ENCODE results near the gene TSEN2. TPM values are rescaled to one million over a fixed set of nuclear protein-coding genes. Genes with fewer than 3 reads are reported as not detected.

The TSEN2 gene
- total RNA-seq, 1 experiment from 2014 or later, result 35.5 TPM

DNA sequence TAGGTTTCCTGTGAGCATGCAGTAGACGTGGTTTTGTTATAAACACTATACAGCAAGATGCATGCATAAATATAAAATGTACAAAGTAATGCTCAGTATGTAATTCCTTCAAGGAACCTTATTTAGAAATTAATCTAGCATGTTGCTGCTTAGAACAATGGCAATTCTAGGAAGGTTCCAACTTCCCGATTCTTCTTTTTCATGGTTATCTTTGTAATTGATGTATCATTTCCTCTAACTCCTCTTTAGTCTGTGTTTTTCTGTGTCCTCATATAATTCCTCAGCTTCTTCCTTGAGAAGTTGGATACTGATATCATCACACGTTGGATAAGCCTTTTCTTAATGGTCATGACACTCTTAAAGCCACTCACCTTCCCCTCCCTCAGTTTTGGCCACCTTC, 3.5 kb downstream of the TSEN2 start:
- Histone ChIP-seq H3K27me3 (ENCODE audit: insufficient read depth, low read length) (no peaks in the 10 kb centered on the region), H3K4me3 (replicated peaks in 1 of 2; ENCODE audit: low read depth in 1 of 2, low read length in 2 of 2) (no peak overlapping the region), H3K9me3 (ENCODE audit: control insufficient read depth in 1 of 2, insufficient read depth in 1 of 2, low read depth in 1 of 2, low read length in 2 of 2) (no peaks in the 10 kb centered on the region), H3K4me1 (ENCODE audit: control insufficient read depth in 1 of 2, insufficient read depth in 2 of 2, low read length in 2 of 2) (peaks cover 9 to 20% of the 10 kb centered on the region in 2 experiments; a peak in 3 of 4 replicates), H3K27ac (ENCODE audit: low read depth, low read length) (no peak overlapping the region), H4K20me1 (ENCODE audit: insufficient read depth) (no peaks in the 10 kb centered on the region), H3K4me2 (ENCODE audit: low read length) (no peak overlapping the region), H3K36me3 (ENCODE audit: control insufficient read depth in 1 of 2, insufficient read depth in 2 of 2, low read length in 2 of 2) (peaks cover 13 to 30% of the 10 kb centered on the region in 2 experiments; a peak in 3 of 4 replicates), H3K9ac (ENCODE audit: low read length) (no peak overlapping the region), H3K9me2 (ENCODE audit: insufficient read depth) (no peaks in the 10 kb centered on the region), H2AFZ (ENCODE audit: low read depth, low read length, poor library complexity, severe bottlenecking) (no peak overlapping the region), H3K79me2 (ENCODE audit: insufficient read depth, low read length) (peaks cover 71% of the 10 kb centered on the region)
- BruUV-seq (replicated peaks), result no TSS peak
- intact Hi-C loops (cut with micrococcal nuclease), result no loop called here
- TF ChIP-seq TCF7L2 (IDR thresholded peaks at IDR 0.05; ENCODE audit: borderline replicate concordance, extremely low read depth, insufficient read depth, insufficient read length) (no peak), FOSL1 (IDR thresholded peaks at IDR 0.05; ENCODE audit: low read depth) (no peak), SP1 (IDR thresholded peaks at IDR 0.05; ENCODE audit: low read depth) (no peak), CTCF (IDR thresholded peaks at IDR 0.05 in 2 of 3, conservative IDR thresholded peaks at IDR 0.05 in 1 of 3; ENCODE audit: borderline replicate concordance in 1 of 3, insufficient read depth in 1 of 3, low read depth in 2 of 3, low read length in 2 of 3) (no peak), EGR1 (IDR thresholded peaks at IDR 0.05; ENCODE audit: low read depth) (no peak), RAD21 (IDR thresholded peaks at IDR 0.05; ENCODE audit: low read depth) (no peak), JUND (IDR thresholded peaks at IDR 0.05) (no peak), ZFX (IDR thresholded peaks at IDR 0.05) (no peak), CBX3 (IDR thresholded peaks at IDR 0.05; ENCODE audit: low read depth) (no peak), ZNF274 (IDR thresholded peaks at IDR 0.05; ENCODE audit: low read depth, low read length) (no peak), POLR2A (IDR thresholded peaks at IDR 0.05; ENCODE audit: borderline replicate concordance, extremely low read depth, insufficient read depth, insufficient read length) (no peak)
- TF ChIP-seq, protein P1, sequence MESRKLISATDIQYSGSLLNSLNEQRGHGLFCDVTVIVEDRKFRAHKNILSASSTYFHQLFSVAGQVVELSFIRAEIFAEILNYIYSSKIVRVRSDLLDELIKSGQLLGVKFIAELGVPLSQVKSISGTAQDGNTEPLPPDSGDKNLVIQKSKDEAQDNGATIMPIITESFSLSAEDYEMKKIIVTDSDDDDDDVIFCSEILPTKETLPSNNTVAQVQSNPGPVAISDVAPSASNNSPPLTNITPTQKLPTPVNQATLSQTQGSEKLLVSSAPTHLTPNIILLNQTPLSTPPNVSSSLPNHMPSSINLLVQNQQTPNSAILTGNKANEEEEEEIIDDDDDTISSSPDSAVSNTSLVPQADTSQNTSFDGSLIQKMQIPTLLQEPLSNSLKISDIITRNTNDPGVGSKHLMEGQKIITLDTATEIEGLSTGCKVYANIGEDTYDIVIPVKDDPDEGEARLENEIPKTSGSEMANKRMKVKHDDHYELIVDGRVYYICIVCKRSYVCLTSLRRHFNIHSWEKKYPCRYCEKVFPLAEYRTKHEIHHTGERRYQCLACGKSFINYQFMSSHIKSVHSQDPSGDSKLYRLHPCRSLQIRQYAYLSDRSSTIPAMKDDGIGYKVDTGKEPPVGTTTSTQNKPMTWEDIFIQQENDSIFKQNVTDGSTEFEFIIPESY (IDR thresholded peaks at IDR 0.05; ENCODE audit: extremely low read depth, insufficient replicate concordance, low read length), result no peak
- TF ChIP-seq, protein P2, sequence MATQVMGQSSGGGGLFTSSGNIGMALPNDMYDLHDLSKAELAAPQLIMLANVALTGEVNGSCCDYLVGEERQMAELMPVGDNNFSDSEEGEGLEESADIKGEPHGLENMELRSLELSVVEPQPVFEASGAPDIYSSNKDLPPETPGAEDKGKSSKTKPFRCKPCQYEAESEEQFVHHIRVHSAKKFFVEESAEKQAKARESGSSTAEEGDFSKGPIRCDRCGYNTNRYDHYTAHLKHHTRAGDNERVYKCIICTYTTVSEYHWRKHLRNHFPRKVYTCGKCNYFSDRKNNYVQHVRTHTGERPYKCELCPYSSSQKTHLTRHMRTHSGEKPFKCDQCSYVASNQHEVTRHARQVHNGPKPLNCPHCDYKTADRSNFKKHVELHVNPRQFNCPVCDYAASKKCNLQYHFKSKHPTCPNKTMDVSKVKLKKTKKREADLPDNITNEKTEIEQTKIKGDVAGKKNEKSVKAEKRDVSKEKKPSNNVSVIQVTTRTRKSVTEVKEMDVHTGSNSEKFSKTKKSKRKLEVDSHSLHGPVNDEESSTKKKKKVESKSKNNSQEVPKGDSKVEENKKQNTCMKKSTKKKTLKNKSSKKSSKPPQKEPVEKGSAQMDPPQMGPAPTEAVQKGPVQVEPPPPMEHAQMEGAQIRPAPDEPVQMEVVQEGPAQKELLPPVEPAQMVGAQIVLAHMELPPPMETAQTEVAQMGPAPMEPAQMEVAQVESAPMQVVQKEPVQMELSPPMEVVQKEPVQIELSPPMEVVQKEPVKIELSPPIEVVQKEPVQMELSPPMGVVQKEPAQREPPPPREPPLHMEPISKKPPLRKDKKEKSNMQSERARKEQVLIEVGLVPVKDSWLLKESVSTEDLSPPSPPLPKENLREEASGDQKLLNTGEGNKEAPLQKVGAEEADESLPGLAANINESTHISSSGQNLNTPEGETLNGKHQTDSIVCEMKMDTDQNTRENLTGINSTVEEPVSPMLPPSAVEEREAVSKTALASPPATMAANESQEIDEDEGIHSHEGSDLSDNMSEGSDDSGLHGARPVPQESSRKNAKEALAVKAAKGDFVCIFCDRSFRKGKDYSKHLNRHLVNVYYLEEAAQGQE (IDR thresholded peaks at IDR 0.05; ENCODE audit: low read depth), result no peak
- ChIA-PET CTCF (no interaction called here), RAD21 (ENCODE audit: low non-redundant PET in 1 of 2, low total read pairs in 2 of 2, uncharacterized antibody in 2 of 2, unreplicated experiment in 2 of 2) (no interaction called here), POLR2A (no interaction called here)
- no peak for DNase-seq (ENCODE audit: low read depth, low spot score)
- no peak for ATAC-seq

Data from HCT116 (cell line).